ENCODE data around the gene RNPC3. TPM values are rescaled to one million over a fixed set of nuclear protein-coding genes. Genes with fewer than 3 reads are reported as not detected.

RNPC3 gene
- total RNA-seq, 4 donors from 2014 or later = 64.9 to 92.7 (median 80.6) TPM

GRCh38 chr1:103496014-103496635, 29.4 kb upstream of the RNPC3 start:
- no peak overlapping the region for H3K27ac ChIP-seq
- no peaks in the 10 kb centered on the region for H3K9me3 ChIP-seq
- intact Hi-C loops (cut with DNase I) = no loop called here
- no peak for DNase-seq
- TF ChIP-seq, protein P1, sequence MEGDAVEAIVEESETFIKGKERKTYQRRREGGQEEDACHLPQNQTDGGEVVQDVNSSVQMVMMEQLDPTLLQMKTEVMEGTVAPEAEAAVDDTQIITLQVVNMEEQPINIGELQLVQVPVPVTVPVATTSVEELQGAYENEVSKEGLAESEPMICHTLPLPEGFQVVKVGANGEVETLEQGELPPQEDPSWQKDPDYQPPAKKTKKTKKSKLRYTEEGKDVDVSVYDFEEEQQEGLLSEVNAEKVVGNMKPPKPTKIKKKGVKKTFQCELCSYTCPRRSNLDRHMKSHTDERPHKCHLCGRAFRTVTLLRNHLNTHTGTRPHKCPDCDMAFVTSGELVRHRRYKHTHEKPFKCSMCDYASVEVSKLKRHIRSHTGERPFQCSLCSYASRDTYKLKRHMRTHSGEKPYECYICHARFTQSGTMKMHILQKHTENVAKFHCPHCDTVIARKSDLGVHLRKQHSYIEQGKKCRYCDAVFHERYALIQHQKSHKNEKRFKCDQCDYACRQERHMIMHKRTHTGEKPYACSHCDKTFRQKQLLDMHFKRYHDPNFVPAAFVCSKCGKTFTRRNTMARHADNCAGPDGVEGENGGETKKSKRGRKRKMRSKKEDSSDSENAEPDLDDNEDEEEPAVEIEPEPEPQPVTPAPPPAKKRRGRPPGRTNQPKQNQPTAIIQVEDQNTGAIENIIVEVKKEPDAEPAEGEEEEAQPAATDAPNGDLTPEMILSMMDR (IDR thresholded peaks at IDR 0.05) = no peak
- TF ChIP-seq POLR2A (IDR thresholded peaks at IDR 0.05) = no peak
- WGBS, 2 donors = 84 to 91% methylated on average over 2 of the region's 2 CpGs
- no peaks in the 10 kb centered on the region for H3K27me3 ChIP-seq
- H3K36me3 ChIP-seq = no peaks in the 10 kb centered on the region
- H3K4me1 ChIP-seq = no peaks in the 10 kb centered on the region
- H3K4me3 ChIP-seq (replicated peaks in 1 of 3) = no peak overlapping the region

- no peak for DNase-seq
- no peak overlapping the region for H3K4me3 ChIP-seq (replicated peaks in 1 of 3)
- TF ChIP-seq, protein P1 (IDR thresholded peaks at IDR 0.05) = no peak
- no peak for TF ChIP-seq POLR2A (IDR thresholded peaks at IDR 0.05)
Observed at GRCh38 chr1:103497404-103497803, 28.1 kb upstream of the RNPC3 start.

GRCh38 chr1:103509250-103509649, 16.2 kb upstream of the RNPC3 start:
- WGBS, 2 donors = 73 to 75% methylated on average over 1 of the region's 1 CpG
- H3K4me3 ChIP-seq (replicated peaks in 1 of 3) = no peak overlapping the region
- DNase-seq = no peak
- H3K27ac ChIP-seq = no peak overlapping the region
- no peaks in the 10 kb centered on the region for H3K36me3 ChIP-seq
- intact Hi-C loops (cut with DNase I) = no loop called here
- H3K27me3 ChIP-seq = no peaks in the 10 kb centered on the region
- TF ChIP-seq, protein P1 (IDR thresholded peaks at IDR 0.05) = no peak
- no peak for TF ChIP-seq POLR2A (IDR thresholded peaks at IDR 0.05)
- no peaks in the 10 kb centered on the region for H3K4me1 ChIP-seq
- no peaks in the 10 kb centered on the region for H3K9me3 ChIP-seq

More at GRCh38 chr1:103497404-103497803, 28.1 kb upstream of the RNPC3 start:
- Histone ChIP-seq H3K4me1 (no peaks in the 10 kb centered on the region), H3K27me3 (no peaks in the 10 kb centered on the region), H3K36me3 (no peaks in the 10 kb centered on the region), H3K27ac (no peak overlapping the region), H3K9me3 (no peaks in the 10 kb centered on the region)
- intact Hi-C loops (cut with DNase I) = no loop called here

DNA sequence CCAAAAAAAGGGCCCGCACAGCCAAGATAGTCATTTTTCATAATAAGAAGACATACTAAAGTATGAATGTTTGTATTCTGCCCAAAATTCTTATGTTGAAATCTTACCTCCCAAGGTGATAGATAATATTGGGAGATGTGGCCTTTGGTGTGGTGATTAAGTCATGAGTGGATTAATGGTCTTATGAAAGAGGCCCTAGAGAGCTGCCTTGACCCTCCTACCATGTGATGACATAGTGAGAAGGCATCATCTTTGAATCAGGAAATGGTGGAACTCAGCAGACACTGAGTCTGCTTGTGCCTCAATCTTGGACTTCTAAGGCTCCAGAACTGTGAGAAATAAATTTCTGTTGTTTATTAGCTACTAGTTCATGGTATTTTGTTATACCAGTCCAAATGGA, 11.8 kb upstream of the RNPC3 start:
- H3K9me3 ChIP-seq = no peaks in the 10 kb centered on the region
- no peak overlapping the region for H3K4me3 ChIP-seq (replicated peaks in 1 of 3)
- no peaks in the 10 kb centered on the region for H3K36me3 ChIP-seq
- no peaks in the 10 kb centered on the region for H3K27me3 ChIP-seq
- intact Hi-C loops (cut with DNase I) = no loop called here
- no peak for TF ChIP-seq POLR2A (IDR thresholded peaks at IDR 0.05)
- H3K4me1 ChIP-seq = no peaks in the 10 kb centered on the region
- WGBS, 2 donors = 95 to 97% methylated on average over 1 of the region's 1 CpG
- H3K27ac ChIP-seq = no peak overlapping the region
- no peak for DNase-seq

DNA sequence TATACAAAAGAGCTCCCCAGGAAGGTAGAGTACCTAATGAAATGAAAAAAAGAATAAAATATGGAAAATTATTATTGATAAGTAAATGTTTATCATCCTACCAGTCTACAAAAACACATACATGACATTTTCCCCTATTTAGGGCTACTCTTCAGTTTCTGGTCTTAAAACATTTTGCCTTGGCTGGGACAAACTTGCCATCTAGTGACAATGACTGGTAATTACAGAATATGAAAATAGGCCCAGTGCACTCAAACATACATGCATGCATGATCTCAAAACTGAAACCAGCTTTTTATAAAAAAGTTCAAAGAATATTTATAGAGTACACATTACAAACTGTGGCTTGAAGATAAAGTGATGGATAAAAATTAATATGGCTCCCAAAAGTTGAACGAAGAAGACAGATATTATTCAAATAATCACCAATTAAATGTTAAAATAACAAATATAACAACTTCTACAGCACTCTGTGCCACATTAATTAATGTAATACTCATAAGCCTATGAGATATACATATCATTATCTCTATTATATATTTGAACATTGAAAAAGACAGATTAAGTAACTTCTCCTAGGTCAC, 10.5 kb upstream of the RNPC3 start:
- WGBS, 2 donors = 60 to 63% methylated on average over 1 of the region's 1 CpG
- no peak overlapping the region for H3K4me3 ChIP-seq (replicated peaks in 1 of 3)
- H3K9me3 ChIP-seq = no peaks in the 10 kb centered on the region
- H3K36me3 ChIP-seq = no peaks in the 10 kb centered on the region
- no peak overlapping the region for H3K27ac ChIP-seq
- no peaks in the 10 kb centered on the region for H3K4me1 ChIP-seq
- DNase-seq = no peak
- TF ChIP-seq POLR2A (IDR thresholded peaks at IDR 0.05) = no peak
- TF ChIP-seq, protein P1 (IDR thresholded peaks at IDR 0.05) = peak; percentile 26 to 77 (median 52)
- H3K27me3 ChIP-seq = no peaks in the 10 kb centered on the region
- intact Hi-C loops (cut with DNase I) = no loop called here

Measured in thyroid gland (tissue), 4 donors.